GM12892 (cell line): ENCODE data around the gene MAPK12.

Source experiments
- POLR2A ChIP-seq: IDR thresholded peaks from 2 replicates; pipeline ENCODE4 v1.6.1; 2011; ENCODE audit warnings: low read depth, low read length, control low read depth
- POLR2AphosphoS5 ChIP-seq: IDR thresholded peaks from 2 replicates; pipeline ENCODE4 v1.6.1; 2011; ENCODE audit warnings: low read depth, low read length, control low read depth

- TF ChIP-seq POLR2A (no peak), POLR2AphosphoS5 (no peak)
Measured at GRCh38 chr22:50293441-50294318, 32.2 kb upstream of the MAPK12 start.
